C1 segment of cervical spinal cord (tissue), 14 donors: ENCODE measurements around the gene PTPN1.
"Not testable (repeated sequence)": the region's sequence is repeated elsewhere in the genome, so short reads cannot be mapped to it uniquely, and the experiment has no call there.

Experiments
- DNase-seq, 14 donors: peaks; one replicate each; lab custom pipeline; 2025; lab: John Stamatoyannopoulos, UW

Gene PTPN1

DNA sequence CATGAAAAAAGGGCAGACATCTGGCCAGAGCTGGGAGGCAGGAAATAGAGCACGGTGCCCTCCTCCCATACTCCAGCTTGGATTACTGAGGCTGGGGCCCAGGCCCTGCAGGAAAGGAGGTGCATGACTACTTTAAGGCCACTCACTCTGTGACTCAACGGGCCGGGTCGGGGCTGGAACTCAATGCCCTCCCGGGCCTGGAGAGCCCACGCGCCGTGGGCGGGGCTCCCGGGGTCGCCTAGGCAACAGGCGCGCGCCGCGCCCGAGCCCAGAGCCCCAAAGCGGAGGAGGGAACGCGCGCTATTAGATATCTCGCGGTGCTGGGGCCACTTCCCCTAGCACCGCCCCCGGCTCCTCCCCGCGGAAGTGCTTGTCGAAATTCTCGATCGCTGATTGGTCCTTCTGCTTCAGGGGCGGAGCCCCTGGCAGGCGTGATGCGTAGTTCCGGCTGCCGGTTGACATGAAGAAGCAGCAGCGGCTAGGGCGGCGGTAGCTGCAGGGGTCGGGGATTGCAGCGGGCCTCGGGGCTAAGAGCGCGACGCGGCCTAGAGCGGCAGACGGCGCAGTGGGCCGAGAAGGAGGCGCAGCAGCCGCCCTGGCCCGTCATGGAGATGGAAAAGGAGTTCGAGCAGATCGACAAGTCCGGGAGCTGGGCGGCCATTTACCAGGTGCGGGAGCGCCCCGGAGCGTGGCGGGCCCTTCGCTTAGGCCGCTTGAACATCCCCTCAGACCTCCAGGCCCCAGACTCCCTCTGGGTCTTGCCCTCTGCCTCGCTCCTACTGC, at the start of gene PTPN1:
PTPN1 (plus strand) TSS at position 461 of the 783 bp plus-strand sequence; CDS start at position 606, 145 bp downstream.
- peak; percentile 56 to 98 (median 94) for DNase-seq

DNA sequence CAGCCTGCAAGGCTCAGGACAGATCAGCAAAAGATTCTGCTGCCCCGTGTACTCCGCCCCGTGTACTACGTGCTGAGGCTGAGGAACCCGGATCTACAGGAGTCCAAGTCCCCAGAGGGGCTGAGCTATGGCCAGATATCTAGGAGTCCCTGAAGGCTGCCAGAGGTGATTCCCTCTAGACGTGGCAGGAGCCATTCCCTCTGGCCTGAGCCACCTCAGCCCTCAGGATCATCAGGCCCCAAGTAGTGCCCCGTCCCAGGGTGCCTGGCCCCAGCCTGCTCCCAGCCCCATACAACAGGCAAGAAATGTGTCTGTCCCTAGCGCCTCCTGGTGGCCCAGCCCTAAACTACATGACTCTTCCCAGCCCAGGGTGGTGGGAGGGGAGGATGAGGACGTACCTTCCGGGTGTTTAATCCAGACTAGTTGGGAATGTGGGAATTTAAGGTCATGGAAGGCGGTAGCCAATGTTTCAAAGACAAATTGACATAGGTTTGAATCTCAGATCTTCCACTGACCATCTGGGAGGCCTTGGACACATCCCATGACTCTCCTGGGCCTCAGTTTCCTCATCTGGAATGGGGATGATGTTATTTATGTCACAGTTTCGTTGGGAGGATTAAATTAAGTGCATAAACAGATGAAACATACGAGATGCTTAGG, 49.4 kb upstream of the PTPN1 start:
- DNase-seq = peak in 12 of 14 donors; percentile 19 to 78 (median 52)

DNA sequence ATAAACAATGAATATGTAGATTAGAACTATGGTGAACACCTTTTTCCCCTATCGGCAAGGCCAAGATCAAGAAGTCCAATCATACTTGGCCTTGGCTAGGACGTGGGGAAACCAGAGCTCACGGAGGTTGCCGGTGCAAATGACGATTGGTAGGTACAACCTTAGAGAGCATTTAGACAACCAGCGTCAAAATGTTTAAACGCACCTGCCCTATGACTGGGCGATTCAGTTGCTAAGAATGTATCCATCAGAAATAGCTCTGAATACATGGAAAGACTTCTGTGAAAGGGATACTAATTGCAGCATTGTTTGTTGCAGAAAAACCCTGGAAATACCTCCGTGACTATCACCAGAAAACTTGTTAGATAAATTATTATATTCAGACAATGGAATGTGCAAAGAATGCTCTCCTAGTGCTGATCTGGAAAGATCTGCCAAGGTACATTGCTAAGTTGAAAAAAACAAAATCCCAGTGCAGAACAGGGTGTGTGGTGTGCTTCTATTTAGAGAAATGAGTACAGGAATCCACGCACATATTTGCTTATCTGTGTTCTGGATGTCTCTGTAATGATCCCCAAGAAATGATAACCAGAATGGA, 48.0 kb upstream of the PTPN1 start:
- no peak for DNase-seq

DNA sequence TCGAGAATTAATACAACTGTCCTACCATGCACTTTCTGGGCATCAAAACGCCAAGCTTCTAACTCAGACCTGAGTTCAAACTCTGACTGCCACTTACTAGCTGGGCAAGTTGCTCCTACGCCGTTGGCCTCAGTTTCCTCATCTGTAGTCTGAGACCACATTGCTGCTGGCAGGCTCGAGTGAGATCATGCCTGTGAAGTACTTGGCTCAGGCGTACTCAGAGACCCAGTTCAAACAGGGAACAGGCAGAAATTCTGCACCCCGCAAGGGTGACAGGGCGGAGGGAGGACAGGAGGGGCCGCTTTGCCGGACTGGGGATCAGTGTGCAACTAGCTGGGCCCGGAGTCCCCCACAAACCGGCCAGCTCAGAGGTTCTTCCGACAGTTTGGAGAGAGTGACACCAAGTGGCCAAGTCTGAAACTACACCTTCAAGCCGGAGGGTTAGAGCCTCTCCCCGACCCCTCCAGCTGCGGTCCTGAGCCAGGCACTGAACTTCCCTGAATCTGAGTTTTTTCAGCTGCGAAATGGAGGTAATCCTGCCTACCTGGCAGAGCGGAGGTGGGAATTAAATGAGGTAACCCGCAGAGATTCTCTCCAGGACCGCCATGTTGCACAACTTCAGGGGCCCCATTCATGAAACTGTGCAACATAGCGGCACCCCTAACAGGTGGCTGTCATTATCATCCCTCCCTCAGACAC, 46.0 kb upstream of the PTPN1 start:
- peak in 9 of 14 donors; percentile 7 to 45 (median 21) for DNase-seq

DNA sequence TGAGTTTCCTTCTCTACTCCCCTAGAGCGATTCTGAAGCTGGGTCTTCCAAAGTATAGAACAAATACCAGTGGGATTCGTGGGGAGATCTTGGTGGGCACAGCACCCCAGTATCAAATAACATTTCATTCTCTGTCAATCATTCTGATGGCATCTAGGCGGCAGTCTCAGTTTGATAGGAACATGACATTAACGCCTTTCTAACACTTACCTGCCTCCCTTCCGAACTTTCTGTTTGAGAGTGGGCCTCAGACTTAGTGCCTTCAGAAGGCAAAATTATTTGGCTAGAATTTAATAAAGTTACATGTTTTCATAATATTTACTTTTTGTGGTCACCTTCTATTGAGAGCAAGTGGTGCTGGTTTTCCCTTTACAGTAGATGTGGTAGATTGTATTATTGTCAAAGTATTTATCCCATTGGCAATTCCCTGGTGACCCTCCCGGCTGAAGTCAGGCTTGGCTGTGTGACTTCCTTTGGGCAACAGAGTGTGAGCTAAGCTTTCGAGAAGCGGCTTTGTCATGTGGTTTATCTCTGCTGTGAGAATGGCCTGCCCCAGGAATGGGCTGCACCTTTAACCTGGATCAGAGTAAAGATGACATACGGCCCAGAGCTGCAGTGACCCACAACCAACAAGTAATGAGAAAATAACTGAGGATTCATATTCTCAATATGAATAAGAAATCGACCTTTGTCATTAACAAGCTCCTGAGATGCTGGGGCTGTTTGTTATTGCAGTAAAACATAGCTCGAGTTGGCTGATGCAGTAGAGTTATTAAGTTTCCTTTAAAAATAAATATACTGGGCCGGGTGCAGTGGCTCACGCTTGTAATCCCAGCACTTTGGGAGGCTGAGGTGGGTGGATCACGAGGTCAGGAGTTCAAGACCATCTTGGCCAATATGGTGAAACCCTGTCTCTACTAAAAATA, 45.2 kb upstream of the PTPN1 start:
- no peak for DNase-seq

DNA sequence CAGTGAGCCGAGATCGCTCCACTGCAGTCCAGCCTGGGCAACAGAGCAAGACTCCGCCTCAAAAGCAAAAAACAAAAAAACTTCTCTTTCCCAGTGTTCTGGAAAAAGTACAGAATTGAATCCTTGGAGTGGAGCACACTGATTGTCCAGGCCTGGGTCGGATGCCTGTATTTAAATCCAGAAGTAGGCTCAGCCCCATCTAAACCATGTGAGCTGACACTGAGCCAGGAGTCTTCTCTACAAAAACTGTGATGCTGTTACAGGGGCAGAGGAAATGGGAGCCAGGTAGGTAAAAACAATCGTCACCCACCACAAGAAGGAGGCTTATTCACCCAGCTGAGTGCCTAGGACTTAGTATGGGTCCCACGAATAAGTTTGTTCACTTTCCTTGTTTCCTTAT, 43.0 kb upstream of the PTPN1 start:
- DNase-seq = no peak

DNA sequence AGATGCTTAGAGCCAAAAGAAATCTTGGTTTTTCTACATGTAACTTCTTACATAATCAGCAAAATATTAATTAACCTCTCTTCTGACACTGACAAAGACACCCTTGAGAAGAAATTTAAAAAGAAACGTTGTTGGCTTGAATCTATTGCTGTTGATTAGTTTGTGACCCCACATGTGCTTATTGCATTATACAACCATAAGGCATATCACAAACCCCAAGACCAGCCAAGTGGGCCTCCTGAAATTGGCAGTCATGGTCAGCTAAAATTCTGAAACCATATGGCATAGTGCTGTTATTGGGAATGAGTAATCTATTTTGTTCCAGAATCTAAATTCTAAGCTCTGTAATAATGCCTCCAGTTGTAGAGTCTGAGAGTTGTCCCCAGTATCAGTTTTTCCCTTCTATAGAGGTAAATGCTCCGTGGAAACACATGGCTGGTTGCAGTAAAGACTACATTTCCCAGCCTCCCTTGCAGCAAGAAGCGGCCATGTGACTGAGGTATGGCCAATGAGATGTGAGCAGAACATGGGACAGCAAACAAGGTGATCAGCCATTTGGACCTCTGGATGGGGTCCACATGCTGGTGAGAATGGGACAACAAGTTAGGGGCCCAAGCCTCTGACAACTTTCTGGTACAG, 42.3 kb upstream of the PTPN1 start:
- DNase-seq = no peak

DNA sequence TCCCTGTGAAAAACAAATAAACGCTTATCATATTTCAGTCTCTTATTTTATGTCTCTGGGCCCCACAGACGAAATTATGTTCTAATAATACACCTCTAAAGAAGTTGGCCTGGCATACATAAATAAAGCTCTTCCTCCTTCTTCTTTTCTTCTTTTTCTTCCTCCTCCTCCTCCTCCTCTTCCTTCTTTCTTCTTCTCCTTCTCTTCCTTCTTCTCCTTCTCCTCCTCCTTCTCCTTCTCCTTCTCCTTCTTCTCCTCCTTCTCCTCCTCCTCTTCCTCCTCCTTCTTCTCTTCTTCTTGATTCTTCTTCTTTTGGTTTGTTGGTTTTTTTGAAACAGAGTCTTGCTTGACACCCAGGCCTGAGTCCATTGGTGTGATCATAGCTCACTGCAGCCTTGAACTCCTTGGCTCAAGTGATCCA, 41.8 kb upstream of the PTPN1 start:
- DNase-seq = no peak

DNA sequence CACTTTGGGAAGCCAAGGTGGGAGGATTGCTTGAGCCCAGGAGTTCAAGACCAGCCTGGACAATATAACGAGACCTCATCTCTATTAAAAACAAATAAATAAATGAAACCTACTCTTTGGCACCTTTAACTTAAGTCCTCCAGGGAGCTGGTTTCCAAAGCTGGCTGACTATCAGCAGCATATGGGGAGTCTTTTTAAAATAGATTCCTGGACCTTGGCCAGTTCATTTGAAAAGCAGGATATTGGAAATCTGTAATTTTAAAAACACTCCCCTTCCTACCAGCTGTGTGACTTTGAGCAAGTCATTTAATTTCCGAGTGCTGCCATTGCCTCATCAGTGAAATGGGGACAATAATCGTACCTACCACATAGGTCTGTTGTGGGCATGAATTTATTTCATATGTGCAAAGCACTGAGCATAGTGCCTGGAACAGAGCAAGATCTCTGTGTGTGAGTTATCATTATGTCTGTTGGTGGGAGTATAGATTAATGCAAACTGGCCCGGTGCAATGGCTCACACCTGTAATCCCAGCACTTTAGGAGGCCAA, 40.9 kb upstream of the PTPN1 start:
- no peak for DNase-seq

DNA sequence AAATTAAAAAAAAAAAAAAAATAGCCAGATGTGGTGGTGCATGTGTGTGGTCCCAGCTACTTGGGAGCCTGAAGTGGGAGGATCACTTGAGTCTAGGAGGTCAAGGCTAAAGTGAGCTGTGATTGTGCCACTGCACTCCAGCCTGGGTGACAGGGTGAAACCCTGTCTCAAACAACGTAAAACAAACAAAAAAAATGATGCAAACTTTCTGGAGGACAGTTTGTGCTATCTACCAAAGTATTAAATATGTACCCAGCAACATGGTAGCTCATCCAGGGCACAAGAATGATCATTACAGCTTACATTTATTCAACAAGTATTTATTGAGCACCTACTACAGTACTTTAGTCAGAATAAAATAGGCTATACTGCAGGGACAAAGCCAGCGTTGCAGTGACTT, 40.4 kb upstream of the PTPN1 start:
- DNase-seq = no peak

DNA sequence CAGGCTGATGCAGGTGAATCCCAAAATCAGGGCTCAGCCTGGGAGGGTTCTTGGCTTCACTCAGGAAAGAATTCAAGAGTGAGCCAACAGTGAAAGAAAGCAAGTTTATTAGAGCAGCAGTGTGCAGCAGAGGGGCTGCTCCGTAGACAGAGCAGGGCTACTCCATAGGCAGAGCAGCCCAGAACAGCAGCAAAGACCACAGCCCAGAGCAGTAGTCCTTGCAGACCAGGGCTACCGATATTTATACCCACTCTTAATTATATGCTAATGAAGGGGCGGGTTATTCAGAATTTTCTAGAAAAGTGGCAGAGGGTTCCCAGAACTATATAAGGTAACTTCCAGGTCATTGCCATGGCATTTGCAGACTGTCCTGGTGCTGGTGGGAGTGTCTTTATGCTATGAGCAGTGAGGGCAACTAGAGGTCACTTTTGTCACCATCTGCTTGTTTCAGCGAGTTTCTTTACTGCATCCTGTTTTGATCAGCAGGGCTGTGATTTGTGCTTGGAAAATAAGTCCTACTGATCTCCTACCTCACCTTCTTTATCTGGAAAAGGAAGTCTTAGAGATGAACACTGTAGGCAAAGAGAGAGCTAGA, 39.8 kb upstream of the PTPN1 start:
- DNase-seq = no peak

DNA sequence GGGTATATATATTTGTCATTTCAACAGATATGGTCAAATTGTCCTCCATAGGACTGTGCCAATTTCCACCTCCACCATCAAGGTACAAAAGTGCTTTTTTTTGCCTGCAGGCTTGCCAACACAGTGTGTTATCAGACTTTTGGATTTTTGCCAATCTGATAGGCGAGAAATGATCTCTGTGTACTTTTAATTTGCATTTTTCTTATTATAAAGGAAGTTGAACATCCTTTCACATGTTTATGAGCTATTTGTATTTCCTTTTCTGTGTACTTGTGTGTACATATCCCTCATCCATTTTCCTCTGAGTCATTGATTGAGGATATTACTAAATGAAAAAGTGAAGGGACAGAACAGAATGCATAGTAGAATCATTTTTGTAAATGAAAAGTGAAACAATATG, 39.0 kb upstream of the PTPN1 start:
- no peak for DNase-seq

DNA sequence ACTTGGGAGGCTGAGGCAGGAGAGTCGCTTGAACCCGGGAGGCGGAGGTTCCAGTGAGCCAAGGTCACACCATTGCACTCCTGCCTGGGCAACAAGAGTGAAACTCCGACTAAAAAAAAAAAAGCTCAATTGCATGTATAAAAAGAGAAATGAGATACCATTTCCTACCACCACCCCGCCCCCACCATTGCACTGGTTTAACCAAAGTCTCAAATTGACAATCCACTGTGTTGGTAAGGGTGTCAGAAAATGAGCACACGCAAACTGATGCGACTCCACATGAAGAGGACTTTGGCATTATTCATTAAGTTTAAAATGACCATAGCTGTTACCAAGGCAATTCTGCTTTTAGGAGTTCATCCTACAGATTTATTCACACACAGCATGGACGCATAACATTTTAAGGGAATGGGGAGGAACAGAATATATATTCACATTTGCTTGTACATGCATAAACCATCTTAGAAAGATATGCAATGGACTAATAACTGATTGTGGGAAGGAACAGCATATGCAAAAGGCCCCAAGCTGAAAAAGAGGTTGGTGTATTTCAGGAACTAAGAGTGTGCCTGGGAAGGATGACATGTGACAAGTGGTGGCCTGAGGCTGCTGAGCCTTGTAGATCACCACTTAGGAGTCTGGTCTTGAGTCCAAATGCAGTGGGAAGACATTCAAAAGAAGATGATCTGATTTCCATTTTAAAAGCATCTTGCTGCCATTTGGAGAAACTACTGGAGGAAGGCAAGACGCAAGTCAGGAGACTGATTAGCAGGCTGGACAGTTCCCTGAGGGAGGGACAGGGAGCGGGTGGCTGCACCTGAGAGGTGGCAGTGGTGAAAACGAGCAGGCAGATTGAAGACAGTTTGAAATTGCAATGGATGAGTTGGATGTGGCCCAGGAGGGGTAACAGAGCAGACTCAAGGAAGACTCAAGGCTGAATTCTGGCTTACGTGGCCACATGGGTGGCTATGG, 37.2 kb upstream of the PTPN1 start:
- no peak for DNase-seq

DNA sequence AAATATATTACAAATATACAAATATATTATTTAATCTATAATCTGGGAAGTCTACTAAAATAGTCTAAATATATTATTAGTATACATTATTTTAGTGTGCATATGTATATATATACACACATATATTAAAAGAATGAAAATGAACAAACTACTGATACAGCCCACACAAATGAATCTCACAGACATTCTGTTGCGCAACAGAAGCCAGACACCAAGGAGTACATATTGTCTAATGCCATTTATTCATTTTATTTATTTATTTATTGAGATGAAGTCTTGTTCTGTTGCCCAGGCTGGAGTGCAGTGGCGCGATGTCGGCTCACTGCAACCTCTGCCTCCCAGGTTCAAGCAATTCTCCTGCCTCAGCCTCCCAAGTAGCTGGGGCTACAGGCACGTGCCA, 35.8 kb upstream of the PTPN1 start:
- DNase-seq = not testable (repeated sequence)

DNA sequence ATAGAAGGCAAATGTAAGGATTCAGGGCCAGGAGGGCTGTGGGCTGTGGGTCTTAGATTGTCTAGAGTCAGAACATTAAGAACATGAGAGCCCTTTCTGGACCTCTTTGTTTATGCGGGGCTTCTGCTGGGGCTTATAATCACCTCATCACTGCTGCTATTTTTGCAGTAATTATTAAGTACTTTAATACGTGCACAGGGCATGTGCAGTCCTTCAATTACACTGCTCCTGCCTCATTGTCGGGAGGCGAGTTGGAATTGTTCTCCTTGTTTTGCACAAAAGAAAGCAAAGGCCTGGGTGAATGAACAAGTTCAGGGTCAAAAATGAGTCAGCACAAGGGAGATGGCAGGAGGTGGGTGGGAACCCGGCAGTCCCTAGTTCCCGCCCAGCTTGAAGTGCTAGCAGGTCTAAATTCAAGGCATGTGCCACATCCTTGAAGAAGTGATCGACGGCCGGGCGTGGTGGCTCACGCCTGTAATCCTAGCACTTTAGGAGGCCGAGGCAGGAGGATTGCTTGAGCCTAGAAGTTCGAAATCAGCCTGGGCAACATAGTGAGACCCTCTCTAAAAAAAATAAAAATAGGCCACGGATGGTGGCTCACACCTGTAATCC, 34.4 kb upstream of the PTPN1 start:
- DNase-seq = no peak

DNA sequence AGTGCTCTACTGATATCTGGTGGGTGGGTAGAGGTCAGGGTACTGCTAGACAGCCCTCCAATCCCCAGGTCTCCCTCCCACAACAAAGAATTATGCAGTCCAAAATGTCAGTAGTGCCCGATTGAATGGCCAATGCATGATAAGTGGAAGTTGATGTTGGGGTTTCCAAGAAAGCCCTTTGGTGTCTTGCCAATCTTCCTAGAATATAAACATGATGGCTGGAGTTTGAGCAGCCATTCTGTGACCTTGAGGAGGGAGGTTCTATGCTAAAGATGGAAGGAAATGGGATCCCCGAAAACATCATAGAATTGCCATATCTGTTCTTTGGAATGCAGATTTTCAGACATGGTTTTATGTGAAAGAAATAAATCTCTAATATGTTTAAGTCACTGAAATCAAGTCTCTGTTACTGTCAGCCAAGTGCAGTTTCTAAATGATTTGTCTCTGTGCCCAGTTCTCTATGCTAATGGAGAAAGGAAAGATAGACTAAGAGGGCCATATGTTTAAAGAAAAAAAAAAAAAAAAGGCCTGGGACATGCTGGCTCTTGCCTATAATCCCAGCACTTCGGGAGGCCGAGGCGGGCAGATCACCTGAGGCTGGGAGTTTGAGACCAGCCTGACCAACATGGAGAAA, 32.8 kb upstream of the PTPN1 start:
- DNase-seq = no peak

DNA sequence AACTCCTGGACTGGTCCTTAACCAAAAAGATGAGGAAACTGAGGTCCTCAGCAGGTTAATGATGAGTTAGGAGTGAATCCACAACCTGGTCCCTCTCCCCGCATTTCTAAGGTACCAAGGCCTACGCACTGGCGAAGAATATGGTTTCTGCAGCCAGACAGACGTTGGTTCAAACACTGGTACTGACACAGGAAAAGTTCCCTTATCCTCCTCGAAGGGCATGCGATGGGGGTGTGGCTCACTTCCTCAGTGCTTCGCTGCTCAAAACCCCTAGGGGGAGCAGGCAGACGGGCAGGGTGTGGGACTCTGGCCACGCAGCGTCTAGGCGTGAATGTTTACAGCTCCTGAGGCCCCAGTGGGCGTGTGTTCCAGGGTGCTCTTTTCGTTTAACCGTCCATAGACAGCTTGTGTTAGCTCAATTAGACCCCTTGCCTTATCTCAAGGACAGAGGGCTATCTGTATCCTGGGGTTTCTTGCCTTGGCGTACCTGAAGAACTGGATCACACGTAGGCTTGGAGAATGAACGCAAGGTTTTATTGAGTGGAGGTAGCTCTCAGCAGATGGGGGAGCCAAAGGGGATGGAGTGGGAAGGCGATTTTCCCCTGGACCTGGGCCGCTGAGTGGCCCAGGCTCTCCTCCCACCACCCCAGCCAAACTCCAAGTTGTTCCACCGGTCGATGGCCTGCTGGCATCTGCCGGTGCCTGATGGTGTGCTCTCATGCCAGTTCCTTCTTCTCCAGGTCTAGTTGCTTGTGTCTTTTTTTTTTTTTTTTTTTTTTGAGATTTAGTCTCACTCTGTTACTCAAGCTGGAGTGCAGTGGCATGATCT, 31.8 kb upstream of the PTPN1 start:
- DNase-seq = peak in 5 of 14 donors; percentile 7 to 38 (median 20)
